Upper lobe of left lung (tissue), 6 donors: ENCODE measurements around the gene MPPED2. TPM values are rescaled to one million over a fixed set of nuclear protein-coding genes. Genes with fewer than 3 reads are reported as not detected.

Experiments
- ATAC-seq, 2 donors: fragments of 200-7000 bp; cut with Tn5 transposase; one replicate each; pipeline ENCODE4 v1.9.1; 2022; ENCODE audit warnings: mild to moderate bottlenecking in 2 of 2, moderate library complexity in 2 of 2; ENCODE audit not compliant: low FRiP score in 2 of 2
- DNase-seq, 2 donors: peaks; one replicate each; pipeline ENCODE4 v3.0.0-alpha.2; 2019 to 2020
- H3K27ac ChIP-seq, 4 donors: fragments of 200-600 bp; sonication (generic); one replicate each; pipeline ENCODE4 v1.5.1; 2016 to 2019
- H3K27me3 ChIP-seq, 4 donors: fragments of 200-600 bp; sonication (generic); one replicate each; pipeline ENCODE4 v1.5.1; 2017 to 2019
- H3K36me3 ChIP-seq, 4 donors: fragments of 200-600 bp; sonication (generic); one replicate each; pipeline ENCODE4 v1.5.1; 2016 to 2019
- H3K4me1 ChIP-seq, 4 donors: fragments of 200-600 bp; sonication (generic); one replicate each; pipeline ENCODE4 v1.5.1; 2018 to 2019
- H3K4me3 ChIP-seq, 4 donors: fragments of 200-600 bp; sonication (generic); one replicate each; pipeline ENCODE4 v1.5.1; 2017 to 2019; ENCODE audit warnings: mild to moderate bottlenecking in 2 of 4, moderate library complexity in 1 of 4
- H3K9me3 ChIP-seq, 4 donors: fragments of 200-600 bp; sonication (generic); one replicate each; pipeline ENCODE4 v1.5.1; 2018 to 2019
- EP300 ChIP-seq, 4 donors: sonication (generic); formaldehyde crosslinking; IDR thresholded peaks; one replicate each; pipeline ENCODE4 v1.5.1; 2017; ENCODE audit warnings: antibody characterized with exemption in 4 of 4, control low read depth in 2 of 4
- POLR2A ChIP-seq, 4 donors: fragments of 450-650 bp; IDR thresholded peaks; one replicate each; pipeline ENCODE4 v1.5.1; 2016 to 2017; ENCODE audit warnings: antibody characterized with exemption in 4 of 4, mild to moderate bottlenecking in 2 of 4
- POLR2AphosphoS5 ChIP-seq, 2 donors: sonication (generic); formaldehyde crosslinking; IDR thresholded peaks; one replicate each; pipeline ENCODE4 v1.5.1; 2017; ENCODE audit warnings: antibody characterized with exemption in 2 of 2
- WGBS, 2 donors: methylation state at CpG; one replicate each; pipeline ENCODE4 v1.1.5; 2017 to 2018; 5-methylcytosine and 5-hydroxymethylcytosine counted together
- total RNA-seq, 6 donors: library from RNA; depleted of rRNA in 4 of 6; stranded (reverse); fragments of >200 nt in 4 of 6; gene quantifications; one replicate each; pipeline versions ENCODE4 v1.1.0 to v1.2.1, GENCODE V29; 2016 to 2021
- TF ChIP-seq, protein P1 (sequence below), 6 experiments: fragments of 450-650 bp in 4 of 6; fragments of 200-600 bp in 2 of 6; sonication (generic) in 2 of 6; IDR thresholded peaks; one replicate each; pipeline ENCODE4 v1.5.1; 2016 to 2019; ENCODE audit warnings: antibody characterized with exemption in 6 of 6
- donor health status: DM: no; HTN: no; CAD: no; lungs with moderate emphysema.
- donor health status: DM: no; HTN: yes; CAD: no; lungs with severe emphysema.

The MPPED2 gene
- total RNA-seq, 6 donors from 2014 or later: 0.20 to 3.8 (median 0.49) TPM; not detected in 1

DNA sequence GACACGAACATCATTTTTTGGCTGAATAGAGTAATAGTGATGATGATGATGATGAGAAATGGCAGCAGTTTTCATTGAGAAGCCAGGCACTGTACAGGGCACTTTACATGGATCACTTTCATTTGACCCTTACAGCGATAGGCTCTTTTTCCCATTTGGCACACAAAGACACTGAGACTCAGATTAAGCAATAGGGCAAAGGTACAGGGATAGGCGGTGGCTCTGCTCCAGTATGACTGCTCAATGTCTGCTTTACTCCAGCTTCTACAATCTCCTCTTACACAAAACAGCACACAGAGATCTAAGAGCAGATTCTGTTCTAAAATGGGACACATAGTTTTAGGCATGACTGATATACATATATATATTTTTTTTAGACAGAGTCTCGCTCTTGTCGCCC, 40.6 kb downstream of the MPPED2 start:
- no peak for DNase-seq
- TF ChIP-seq POLR2AphosphoS5 (IDR thresholded peaks at IDR 0.05): no peak
- no peak for TF ChIP-seq POLR2A (IDR thresholded peaks at IDR 0.05)
- no peak for TF ChIP-seq EP300 (IDR thresholded peaks at IDR 0.05)
- TF ChIP-seq, protein P1, sequence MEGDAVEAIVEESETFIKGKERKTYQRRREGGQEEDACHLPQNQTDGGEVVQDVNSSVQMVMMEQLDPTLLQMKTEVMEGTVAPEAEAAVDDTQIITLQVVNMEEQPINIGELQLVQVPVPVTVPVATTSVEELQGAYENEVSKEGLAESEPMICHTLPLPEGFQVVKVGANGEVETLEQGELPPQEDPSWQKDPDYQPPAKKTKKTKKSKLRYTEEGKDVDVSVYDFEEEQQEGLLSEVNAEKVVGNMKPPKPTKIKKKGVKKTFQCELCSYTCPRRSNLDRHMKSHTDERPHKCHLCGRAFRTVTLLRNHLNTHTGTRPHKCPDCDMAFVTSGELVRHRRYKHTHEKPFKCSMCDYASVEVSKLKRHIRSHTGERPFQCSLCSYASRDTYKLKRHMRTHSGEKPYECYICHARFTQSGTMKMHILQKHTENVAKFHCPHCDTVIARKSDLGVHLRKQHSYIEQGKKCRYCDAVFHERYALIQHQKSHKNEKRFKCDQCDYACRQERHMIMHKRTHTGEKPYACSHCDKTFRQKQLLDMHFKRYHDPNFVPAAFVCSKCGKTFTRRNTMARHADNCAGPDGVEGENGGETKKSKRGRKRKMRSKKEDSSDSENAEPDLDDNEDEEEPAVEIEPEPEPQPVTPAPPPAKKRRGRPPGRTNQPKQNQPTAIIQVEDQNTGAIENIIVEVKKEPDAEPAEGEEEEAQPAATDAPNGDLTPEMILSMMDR (IDR thresholded peaks at IDR 0.05): no peak
- H3K9me3 ChIP-seq: no peaks in the 10 kb centered on the region
- H3K27ac ChIP-seq: no peak overlapping the region
- no peaks in the 10 kb centered on the region for H3K4me1 ChIP-seq
- no peak overlapping the region for H3K4me3 ChIP-seq
- no peaks in the 10 kb centered on the region for H3K27me3 ChIP-seq
- peak in 1 of 2 donors; percentile 26 for ATAC-seq
- H3K36me3 ChIP-seq: no peaks in the 10 kb centered on the region
- WGBS, 2 donors: 89 to 94% methylated on average over 5 of the region's 5 CpGs

DNA sequence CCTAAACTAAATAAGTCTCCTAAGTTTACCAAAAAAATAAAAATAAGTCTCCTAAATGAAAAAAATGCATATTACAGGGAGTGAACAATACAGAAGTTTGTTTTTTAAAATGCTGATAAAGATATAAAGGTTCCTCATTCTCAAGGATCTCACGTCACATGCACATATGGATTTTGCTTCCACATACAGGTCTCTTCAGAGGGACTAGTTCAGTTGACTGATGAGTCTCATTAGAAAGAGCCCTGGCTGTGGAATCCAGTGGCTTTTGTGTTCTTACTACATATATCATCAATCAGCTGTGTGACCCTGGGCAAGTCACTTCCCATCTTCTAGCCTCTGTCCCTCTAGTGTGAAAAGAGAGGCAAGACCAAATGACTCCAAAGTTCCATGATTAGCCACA, 43.1 kb downstream of the MPPED2 start:
- peak in 1 of 2 donors; percentile 43 for ATAC-seq
- H3K27ac ChIP-seq: no peak overlapping the region
- H3K9me3 ChIP-seq: no peaks in the 10 kb centered on the region
- no peaks in the 10 kb centered on the region for H3K4me1 ChIP-seq
- no peaks in the 10 kb centered on the region for H3K36me3 ChIP-seq
- WGBS, 2 donors: 91 to 100% methylated on average over 1 of the region's 1 CpG
- no peak for DNase-seq
- TF ChIP-seq EP300 (IDR thresholded peaks at IDR 0.05): no peak
- TF ChIP-seq, protein P1 (IDR thresholded peaks at IDR 0.05): no peak
- TF ChIP-seq POLR2A (IDR thresholded peaks at IDR 0.05): no peak
- no peak for TF ChIP-seq POLR2AphosphoS5 (IDR thresholded peaks at IDR 0.05)
- no peak overlapping the region for H3K4me3 ChIP-seq
- H3K27me3 ChIP-seq: no peaks in the 10 kb centered on the region

DNA sequence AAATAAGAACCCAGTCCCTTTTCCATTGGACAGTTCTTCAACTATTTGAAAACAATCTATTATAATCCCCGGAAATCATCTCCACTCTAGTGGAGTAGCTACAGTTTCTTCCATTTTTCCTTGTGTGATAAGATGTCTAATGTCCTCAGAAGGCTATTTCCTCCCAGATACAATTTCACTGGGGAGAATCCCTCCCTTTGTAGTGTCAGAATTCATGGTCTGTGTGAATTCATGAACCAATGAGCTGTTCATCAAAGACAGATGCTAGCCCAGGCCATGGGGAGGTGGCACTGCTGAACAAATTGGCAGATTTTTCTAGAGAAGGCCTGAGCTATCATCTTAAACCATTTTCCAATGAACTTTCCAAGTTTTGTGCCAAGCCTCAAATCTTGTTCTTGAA, 45.4 kb downstream of the MPPED2 start:
- no peak for TF ChIP-seq POLR2AphosphoS5 (IDR thresholded peaks at IDR 0.05)
- Histone ChIP-seq H3K36me3 (no peaks in the 10 kb centered on the region), H3K27me3 (no peaks in the 10 kb centered on the region), H3K27ac (no peak overlapping the region), H3K9me3 (no peaks in the 10 kb centered on the region), H3K4me1 (no peaks in the 10 kb centered on the region), H3K4me3 (no peak overlapping the region)
- 80 to 96% methylated on average over 1 of the region's 1 CpG for WGBS, 2 donors
- DNase-seq (no peak), ATAC-seq (no peak)

DNA sequence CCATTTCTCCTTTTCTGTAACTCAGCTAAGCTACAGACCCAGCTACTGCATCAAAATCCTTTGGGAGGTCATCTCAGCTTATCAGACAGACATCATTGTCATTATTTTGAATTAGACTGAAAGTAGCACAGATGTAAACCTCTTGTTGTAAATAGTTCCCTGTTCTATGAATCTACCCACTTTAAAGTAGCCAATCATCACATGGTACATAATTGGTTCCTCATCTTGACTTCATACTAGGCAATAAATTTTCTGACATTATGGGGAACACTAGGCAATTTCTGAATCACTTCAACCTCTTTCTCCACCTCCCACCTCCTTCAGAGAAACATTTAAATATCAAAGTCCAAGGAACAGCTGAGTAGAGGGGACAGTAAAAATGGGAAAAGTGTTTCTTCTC, 47.9 kb downstream of the MPPED2 start:
- H3K9me3 ChIP-seq: no peaks in the 10 kb centered on the region
- ATAC-seq (no peak), DNase-seq (no peak)
- TF ChIP-seq, protein P1 (IDR thresholded peaks at IDR 0.05): no peak
- TF ChIP-seq POLR2AphosphoS5 (IDR thresholded peaks at IDR 0.05) (no peak), EP300 (IDR thresholded peaks at IDR 0.05) (no peak), POLR2A (IDR thresholded peaks at IDR 0.05) (no peak)
- H3K4me3 ChIP-seq: no peak overlapping the region
- H3K36me3 ChIP-seq: no peaks in the 10 kb centered on the region
- H3K27ac ChIP-seq: no peak overlapping the region
- H3K27me3 ChIP-seq: no peaks in the 10 kb centered on the region
- no peaks in the 10 kb centered on the region for H3K4me1 ChIP-seq

DNA sequence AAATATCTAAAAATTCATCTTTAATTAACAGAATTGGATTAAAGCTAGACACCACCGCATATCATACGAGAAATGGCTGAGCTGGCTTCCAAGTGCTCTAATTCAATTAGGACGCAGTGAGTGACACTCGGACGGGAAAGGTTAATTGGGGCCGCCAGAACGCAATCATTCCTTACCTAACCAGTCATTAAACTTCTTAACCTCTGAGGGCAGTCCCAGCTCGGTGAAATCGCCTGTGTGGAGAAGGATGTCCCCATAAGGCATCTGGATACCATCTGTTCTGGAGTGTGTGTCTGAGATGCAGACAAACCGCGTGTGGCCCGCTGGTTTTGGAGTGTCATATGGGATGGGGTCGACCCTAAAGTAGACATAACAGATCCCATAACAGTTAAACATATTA, 50.3 kb downstream of the MPPED2 start:
- Histone ChIP-seq H3K27me3 (no peaks in the 10 kb centered on the region), H3K36me3 (no peaks in the 10 kb centered on the region), H3K27ac (no peak overlapping the region), H3K9me3 (no peaks in the 10 kb centered on the region), H3K4me1 (no peaks in the 10 kb centered on the region), H3K4me3 (no peak overlapping the region)
- ATAC-seq (no peak), DNase-seq (no peak)
- TF ChIP-seq EP300 (IDR thresholded peaks at IDR 0.05) (no peak), POLR2A (IDR thresholded peaks at IDR 0.05) (no peak), POLR2AphosphoS5 (IDR thresholded peaks at IDR 0.05) (no peak)
- TF ChIP-seq, protein P1 (IDR thresholded peaks at IDR 0.05): no peak
- WGBS, 2 donors: 84 to 88% methylated on average over 13 of the region's 13 CpGs
